ENCODE data around the gene ATP1A4.

ATP1A4 gene

GRCh38 chr1:160204526-160205241, 53.3 kb downstream of the ATP1A4 start:
- DNase-seq: peak in 12 of 56 donors; percentile 19 to 59 (median 38)

GRCh38 chr1:160205242-160206035, 54.0 kb downstream of the ATP1A4 start, which contains the start of gene PEA15:
TSS of gene PEA15 (plus strand) at chr1:160205384. CDS start at chr1:160211545, 6,161 bp downstream.
- peak in 49 of 56 donors; percentile 33 to 86 (median 68) for DNase-seq

GRCh38 chr1:160206036-160206389, 54.6 kb downstream of the ATP1A4 start:
- peak in 16 of 56 donors; percentile 13 to 51 (median 35) for DNase-seq

GRCh38 chr1:160206421-160207117, 55.2 kb downstream of the ATP1A4 start:
- peak in 4 of 56 donors; percentile 5 to 35 (median 22) for DNase-seq

GRCh38 chr1:160207118-160207650, 55.8 kb downstream of the ATP1A4 start:
- DNase-seq: no peak

GRCh38 chr1:160207771-160208556, 56.6 kb downstream of the ATP1A4 start:
- DNase-seq: peak in 1 of 56 donors; percentile 51

- peak in 15 of 56 donors; percentile 5 to 69 (median 28) for DNase-seq
These were observed 57.3 kb downstream of the ATP1A4 start for GRCh38 chr1:160208557-160209320.

GRCh38 chr1:160209321-160210046, 58.1 kb downstream of the ATP1A4 start:
- DNase-seq: peak in 32 of 56 donors; percentile 18 to 73 (median 34)

- peak in 29 of 56 donors; percentile 15 to 68 (median 48) for DNase-seq
These were observed 59.2 kb downstream of the ATP1A4 start for GRCh38 chr1:160210561-160210960.

- peak in 41 of 56 donors; percentile 20 to 83 (median 55) for DNase-seq
These were observed 59.8 kb downstream of the ATP1A4 start for GRCh38 chr1:160211046-160211790.

GRCh38 chr1:160214481-160215140, 63.2 kb downstream of the ATP1A4 start:
- DNase-seq: no peak

- no peak for DNase-seq
These were observed 64.9 kb downstream of the ATP1A4 start for GRCh38 chr1:160216301-160216700.

GRCh38 chr1:160217481-160218051, 66.2 kb downstream of the ATP1A4 start:
- DNase-seq: peak in 11 of 56 donors; percentile 7 to 48 (median 25)

GRCh38 chr1:160219062-160219929, 67.9 kb downstream of the ATP1A4 start:
- peak in 43 of 56 donors; percentile 10 to 79 (median 50) for DNase-seq

GRCh38 chr1:160220301-160220700, 68.9 kb downstream of the ATP1A4 start:
- no peak for DNase-seq

- no peak for DNase-seq
These were observed 69.7 kb downstream of the ATP1A4 start for GRCh38 chr1:160221089-160221488.

Data from amygdala (tissue), 56 donors.